NCI-H1694 (cell line): ENCODE measurements around the gene GPR162.

ENCODE experiments used
- DNase-seq: peaks from one replicate; lab custom pipeline; 2025; lab: John Stamatoyannopoulos, UW

GPR162 gene, protein sequence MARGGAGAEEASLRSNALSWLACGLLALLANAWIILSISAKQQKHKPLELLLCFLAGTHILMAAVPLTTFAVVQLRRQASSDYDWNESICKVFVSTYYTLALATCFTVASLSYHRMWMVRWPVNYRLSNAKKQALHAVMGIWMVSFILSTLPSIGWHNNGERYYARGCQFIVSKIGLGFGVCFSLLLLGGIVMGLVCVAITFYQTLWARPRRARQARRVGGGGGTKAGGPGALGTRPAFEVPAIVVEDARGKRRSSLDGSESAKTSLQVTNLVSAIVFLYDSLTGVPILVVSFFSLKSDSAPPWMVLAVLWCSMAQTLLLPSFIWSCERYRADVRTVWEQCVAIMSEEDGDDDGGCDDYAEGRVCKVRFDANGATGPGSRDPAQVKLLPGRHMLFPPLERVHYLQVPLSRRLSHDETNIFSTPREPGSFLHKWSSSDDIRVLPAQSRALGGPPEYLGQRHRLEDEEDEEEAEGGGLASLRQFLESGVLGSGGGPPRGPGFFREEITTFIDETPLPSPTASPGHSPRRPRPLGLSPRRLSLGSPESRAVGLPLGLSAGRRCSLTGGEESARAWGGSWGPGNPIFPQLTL

GRCh38 chr12:6821591-6822425 is at the start of gene GPR162:
GPR162 (plus strand) TSS chr12:6821821; CDS start chr12:6823899, 2,078 bp downstream.
- DNase-seq: peak; percentile 51

DNA sequence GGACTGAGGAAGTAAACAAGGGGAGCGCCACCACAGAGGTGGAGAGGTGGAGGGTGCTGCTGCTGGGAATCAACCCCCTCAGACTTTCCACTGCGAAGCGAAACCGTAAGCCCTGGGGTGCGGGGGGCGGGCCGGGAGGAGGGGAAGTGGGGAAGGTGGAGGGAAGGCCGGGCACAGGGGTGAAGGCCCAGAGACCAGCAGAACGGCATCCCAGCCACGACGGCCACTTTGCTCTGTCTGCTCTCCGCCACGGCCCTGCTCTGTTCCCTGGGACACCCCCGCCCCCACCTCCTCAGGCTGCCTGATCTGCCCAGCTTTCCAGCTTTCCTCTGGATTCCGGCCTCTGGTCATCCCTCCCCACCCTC is 49.3 kb upstream of the GPR162 start, which contains the start of gene LAG3:
LAG3 (plus strand) TSS at position 190 of the 365 bp plus-strand sequence. CDS start 333 bp downstream, outside the sequence.
- DNase-seq: no peak

DNA sequence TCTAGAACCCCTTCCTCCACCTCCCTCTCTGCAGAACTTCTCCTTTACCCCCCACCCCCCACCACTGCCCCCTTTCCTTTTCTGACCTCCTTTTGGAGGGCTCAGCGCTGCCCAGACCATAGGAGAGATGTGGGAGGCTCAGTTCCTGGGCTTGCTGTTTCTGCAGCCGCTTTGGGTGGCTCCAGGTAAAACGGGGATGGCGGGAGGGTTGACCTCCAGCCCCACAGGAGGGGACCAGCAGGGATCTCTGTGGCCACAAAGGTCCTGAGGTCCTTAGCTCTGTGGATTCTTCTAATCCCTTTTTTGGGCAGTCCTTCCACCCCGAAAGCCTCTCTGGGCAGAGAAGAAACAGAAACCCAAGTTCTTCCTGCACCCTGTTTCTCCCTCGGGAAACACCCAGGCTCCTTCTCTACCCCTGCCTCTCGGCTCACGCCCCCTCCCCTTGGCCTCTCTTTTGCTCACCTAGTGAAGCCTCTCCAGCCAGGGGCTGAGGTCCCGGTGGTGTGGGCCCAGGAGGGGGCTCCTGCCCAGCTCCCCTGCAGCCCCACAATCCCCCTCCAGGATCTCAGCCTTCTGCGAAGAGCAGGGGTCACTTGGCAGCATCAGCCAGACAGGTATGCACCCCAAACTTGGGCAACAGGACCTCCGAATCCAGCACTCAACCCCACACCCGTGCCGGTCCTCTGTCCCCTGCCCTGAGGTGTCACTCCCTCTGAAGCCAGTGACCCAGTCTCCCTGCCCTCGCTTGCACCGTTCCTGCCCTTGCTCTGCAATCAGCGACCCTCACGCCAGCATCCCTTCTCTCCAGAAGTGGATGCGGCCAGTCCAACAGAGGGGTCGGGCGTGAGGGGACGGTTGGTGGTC is 48.7 kb upstream of the GPR162 start:
- DNase-seq: no peak

GRCh38 chr12:6773590-6774351 is 47.9 kb upstream of the GPR162 start:
- DNase-seq: no peak

DNA sequence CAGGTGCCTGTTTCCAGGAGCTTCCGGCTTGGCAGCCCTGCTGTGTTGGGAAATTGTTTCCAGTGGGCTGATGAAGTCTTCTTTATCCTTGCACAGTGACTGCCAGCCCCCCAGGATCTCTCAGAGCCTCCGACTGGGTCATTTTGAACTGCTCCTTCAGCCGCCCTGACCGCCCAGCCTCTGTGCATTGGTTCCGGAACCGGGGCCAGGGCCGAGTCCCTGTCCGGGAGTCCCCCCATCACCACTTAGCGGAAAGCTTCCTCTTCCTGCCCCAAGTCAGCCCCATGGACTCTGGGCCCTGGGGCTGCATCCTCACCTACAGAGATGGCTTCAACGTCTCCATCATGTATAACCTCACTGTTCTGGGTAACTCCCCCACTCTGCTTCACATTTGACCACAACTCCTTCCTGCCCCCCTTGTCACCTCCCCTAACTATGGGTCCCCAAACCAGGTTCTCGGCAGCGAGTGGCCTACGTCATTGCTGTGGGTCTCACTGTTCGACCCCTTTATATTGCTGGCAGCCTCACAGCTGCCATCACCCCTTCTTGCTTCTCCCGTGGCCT is 47.0 kb upstream of the GPR162 start:
- no peak for DNase-seq

GRCh38 chr12:6775185-6776174 is 46.1 kb upstream of the GPR162 start:
- no peak for DNase-seq

DNA sequence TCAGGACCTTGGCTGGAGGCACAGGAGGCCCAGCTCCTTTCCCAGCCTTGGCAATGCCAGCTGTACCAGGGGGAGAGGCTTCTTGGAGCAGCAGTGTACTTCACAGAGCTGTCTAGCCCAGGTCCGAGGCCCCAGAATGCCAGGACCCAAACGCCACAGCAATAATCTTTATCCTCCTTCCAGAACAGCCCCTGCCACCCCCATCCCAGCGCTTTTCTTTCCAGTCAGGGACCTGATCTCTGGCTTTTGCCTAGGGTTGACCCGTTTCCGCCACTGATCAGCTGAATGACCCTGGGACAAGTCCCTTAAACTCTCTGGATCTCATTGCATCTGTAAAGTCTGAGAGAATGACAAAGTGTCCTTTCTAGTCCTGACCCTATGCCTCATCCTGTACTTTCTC is 44.2 kb upstream of the GPR162 start:
- DNase-seq: no peak

DNA sequence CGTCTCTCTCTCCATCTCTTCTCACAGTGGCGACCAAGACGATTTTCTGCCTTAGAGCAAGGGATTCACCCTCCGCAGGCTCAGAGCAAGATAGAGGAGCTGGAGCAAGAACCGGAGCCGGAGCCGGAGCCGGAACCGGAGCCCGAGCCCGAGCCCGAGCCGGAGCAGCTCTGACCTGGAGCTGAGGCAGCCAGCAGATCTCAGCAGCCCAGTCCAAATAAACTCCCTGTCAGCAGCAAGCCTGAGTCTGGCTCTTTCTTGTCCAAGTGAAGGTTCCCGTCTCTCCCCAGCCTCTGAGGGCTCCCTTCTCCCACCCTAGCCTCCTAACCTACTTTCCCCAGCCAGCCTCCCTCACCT is 43.4 kb upstream of the GPR162 start:
- DNase-seq: no peak

DNA sequence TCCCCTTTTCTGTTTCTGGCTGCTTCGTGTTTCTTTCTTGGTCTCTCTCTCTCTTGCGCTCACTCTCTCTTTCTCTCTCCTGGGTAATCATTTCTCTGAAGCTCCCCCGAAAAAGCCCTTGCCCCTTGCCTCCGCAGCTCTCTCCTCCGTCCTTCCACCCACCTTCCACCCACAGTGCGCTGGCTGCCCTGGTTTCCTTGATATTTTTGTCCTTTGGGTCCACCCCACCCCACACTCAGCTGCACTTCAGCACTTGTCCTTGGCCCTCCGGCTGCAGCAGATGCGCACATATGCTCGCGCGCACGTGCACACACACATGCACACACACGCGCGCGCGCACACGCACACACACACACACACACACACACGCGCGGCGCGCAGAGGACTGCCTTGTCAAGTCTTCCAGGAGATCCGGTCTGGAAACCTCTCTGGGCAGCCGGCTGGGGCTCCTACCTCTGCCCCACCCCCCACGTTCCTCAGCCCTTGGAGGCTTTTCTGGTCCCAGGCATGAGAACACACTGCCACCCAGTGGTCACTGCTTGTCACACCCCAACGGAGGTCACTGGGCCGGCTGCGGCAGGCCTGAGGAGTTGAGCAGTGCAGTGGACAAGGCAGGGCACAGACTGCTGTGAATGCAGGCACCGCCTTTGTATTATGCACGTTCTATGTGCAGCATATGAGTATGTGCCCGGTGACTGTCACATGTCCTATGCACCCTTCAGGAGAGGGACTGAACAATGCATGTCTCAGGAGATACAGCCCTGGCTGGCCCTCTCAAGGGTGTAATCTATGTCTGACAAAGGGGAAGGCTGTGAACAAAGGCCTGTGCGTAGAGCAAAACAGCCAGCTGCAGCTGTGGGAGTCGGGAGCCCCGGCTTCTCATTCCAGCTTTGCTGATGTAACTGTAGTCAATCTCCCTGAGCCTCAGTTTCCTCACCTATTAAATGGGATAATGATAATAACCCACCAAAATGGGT is 42.8 kb upstream of the GPR162 start:
- DNase-seq: peak; percentile 93

DNA sequence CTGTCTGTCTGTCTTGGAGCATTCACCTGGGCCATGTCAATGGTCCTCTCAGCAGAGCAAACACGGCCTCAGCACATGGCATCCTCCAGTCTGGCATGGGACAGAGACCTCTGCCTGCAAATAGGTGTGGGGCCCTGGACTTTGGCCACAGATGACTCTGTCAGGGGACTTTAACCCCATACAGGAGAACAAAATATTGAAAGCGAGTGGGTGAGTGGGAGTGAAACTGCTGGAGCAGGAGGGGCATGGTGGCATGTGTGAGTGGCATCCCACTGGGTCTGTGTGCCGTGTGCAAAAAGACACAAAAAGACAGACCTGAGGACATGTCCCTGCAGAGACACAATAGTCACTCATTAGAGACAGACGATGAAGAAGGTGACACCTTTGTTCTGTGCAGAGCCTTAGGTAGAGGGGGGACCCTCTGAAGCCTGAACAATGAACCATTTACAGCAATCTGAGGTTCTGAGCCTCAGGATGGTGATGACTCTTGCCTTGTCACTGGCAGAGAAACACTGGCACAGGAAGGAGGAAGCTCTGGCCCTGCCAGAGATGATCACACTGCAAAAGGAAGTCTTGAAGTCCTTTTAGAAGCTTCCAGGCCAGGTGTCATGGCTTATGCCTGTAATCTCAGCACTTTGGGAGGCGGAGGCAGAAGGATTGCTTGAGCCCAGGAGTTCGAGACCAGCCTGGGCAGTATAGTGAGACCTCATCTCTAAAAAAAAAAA is 41.8 kb upstream of the GPR162 start:
- no peak for DNase-seq

- DNase-seq: no peak
These were observed 41.0 kb upstream of the GPR162 start for GRCh38 chr12:6780573-6780972.

DNA sequence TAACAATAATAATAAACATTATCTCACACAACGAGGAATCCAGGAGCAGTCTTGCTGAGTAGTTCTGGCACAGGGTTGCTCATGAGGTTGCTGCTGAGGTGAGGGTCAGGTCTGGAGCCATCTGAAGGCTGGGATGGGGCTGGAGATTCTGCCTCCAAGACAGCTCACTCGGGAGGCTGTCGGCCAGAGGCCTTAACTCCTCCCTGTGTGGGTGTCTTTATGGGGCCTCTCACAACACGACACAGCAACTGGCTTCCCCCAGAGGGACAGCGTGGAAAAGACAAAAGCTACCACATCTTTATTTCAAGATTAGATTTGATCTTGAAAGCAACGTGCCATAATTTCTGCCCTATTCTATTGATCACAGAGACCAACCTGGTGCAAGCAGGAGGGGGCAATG is 39.5 kb upstream of the GPR162 start:
- DNase-seq: no peak

DNA sequence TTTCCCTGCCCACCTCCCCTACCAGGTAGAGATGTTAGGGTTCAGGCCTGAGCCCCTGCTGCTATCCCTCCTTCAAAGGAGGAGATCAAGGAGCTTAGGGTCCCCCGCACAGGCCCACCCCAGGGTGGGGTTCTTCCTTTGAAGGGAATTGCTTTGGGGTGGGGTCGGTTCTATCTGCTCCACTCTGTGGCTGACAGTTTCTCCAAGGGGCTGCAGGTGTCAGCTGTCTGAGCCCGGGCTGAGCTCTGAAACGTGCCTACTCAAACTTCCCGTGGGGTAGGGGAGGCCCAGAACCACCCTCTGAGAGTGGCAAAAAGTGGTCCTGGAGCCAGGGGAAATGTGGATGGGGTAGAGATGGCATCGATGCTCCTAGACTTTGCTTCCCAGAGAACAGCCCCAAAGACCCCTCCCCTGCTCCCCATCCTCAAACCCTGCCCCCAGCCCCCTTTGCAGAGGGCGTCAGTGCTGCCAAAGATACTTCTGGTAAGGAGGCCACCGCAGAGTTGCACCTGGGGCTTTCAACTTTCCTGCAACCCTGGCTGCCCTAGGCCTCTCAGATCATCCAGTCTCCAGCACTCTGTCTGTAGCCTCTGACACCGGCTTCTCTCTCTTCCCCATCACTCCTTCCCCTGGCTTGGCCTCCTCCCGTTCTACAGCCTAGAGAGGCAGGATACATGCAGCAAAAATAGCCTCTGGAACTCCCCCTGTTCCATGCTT is 38.6 kb upstream of the GPR162 start:
- no peak for DNase-seq

DNA sequence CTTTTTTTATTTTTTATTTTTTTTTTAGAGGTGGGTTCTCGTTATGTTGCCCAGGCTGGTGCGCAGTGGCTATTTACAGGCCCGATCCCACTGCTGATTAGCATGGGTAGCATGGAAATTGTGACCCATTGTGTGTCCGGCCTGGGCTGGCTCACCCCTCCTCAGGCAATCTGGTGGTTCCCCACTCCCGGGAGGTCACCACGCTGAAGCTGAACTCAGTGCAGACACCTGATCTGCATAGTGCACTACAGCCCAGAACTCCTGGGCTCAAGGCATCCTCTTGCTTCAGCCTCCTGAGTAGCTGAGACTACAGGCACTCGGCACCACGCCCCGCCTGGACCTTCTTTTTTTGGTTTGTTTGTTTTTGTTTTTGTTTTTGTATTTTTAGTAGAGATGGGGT is 37.8 kb upstream of the GPR162 start:
- DNase-seq: no peak

DNA sequence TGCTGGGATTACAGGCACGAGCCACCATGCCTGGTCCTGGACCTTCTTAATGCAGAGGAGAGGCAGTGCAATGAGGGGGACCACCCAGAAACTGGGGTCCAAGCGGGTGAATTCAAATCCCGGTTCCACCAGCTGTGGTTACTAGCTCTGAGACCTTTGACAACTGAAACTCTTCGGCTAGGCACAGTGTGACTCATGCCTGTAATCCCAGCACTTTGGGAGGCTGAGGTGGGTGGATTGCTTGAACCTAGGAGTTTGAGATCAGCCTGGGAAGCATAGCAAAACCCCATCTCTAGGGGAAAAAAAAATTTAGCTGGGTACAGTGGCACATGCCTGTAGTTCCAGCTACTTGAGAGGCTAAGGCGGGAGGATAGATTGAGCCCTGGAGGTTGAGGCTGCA is 37.3 kb upstream of the GPR162 start:
- no peak for DNase-seq

- no peak for DNase-seq
These were observed 36.9 kb upstream of the GPR162 start for GRCh38 chr12:6784761-6785160.
